ENCODE data around the gene RAB7A.

DNA sequence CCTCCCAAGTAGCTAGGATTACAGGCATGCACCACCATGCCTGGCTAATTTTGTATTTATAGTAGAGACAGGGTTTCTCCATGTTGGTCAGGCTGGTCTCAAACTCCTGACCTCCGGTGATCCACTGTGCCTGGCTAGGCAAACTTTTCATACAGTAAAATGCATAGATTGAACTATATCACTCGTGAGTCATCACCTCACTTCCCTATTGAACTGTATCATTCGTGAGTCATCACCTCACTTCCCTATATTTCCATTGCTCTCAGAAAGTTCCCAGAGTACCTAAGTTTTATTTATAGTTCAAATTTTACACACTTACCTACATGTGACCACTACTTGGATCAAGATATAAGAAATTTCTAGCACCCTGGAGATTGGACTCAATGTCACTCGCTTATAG is 79.8 kb downstream of the RAB7A start:
- TF ChIP-seq, protein P1, sequence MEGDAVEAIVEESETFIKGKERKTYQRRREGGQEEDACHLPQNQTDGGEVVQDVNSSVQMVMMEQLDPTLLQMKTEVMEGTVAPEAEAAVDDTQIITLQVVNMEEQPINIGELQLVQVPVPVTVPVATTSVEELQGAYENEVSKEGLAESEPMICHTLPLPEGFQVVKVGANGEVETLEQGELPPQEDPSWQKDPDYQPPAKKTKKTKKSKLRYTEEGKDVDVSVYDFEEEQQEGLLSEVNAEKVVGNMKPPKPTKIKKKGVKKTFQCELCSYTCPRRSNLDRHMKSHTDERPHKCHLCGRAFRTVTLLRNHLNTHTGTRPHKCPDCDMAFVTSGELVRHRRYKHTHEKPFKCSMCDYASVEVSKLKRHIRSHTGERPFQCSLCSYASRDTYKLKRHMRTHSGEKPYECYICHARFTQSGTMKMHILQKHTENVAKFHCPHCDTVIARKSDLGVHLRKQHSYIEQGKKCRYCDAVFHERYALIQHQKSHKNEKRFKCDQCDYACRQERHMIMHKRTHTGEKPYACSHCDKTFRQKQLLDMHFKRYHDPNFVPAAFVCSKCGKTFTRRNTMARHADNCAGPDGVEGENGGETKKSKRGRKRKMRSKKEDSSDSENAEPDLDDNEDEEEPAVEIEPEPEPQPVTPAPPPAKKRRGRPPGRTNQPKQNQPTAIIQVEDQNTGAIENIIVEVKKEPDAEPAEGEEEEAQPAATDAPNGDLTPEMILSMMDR (conservative IDR thresholded peaks at IDR 0.05) = no peak
- TF ChIP-seq ZFX (IDR thresholded peaks at IDR 0.05) = no peak
